Panc1 (cell line): ENCODE results near the gene S100A6. TPM values are rescaled to one million over a fixed set of nuclear protein-coding genes. Genes with fewer than 3 reads are reported as not detected.

Experiments
- ATAC-seq: fragments of 200-7000 bp; cut with Tn5 transposase; 2 replicates; pipeline ENCODE4 v1.9.1; 2020; ENCODE audit warnings: mild to moderate bottlenecking, moderate library complexity
- BruUV-seq: library from RNA; stranded (reverse); fragments of 400-500 nt; replicated peaks from 2 replicates; lab custom pipeline; 2021; lab: Mats Ljungman, UMichigan
- CTCF ChIA-PET: fragments of 300-600 bp; sonication (Branson Sonifier 250); formaldehyde crosslinking; loops from one replicate; lab custom pipeline; 2022; ENCODE audit warnings: antibody characterized with exemption; lab: Charles Lee
- POLR2A ChIA-PET: fragments of 300-600 bp; sonication (Branson Sonifier 250); formaldehyde crosslinking; loops from one replicate; lab custom pipeline; 2022; ENCODE audit warnings: antibody characterized with exemption; lab: Charles Lee
- DNase-seq: peaks from one replicate; pipeline ENCODE4 v3.0.0-alpha.2; 2010; ENCODE audit warnings: low read depth, low spot score
- H3K27ac ChIP-seq: 2 replicates; pipeline ENCODE4 v1.5.1; 2011; ENCODE audit warnings: mild to moderate bottlenecking, low read length, inconsistent platforms
- H3K27me3 ChIP-seq: fragments of 200-500 bp; sonication (Bioruptor generic); 2 replicates; pipeline ENCODE4 v1.6.0; 2014; ENCODE audit warnings: low read length, inconsistent platforms; ENCODE audit not compliant: control insufficient read depth, insufficient read depth
- H3K36me3 ChIP-seq: fragments of 200-500 bp; sonication (Bioruptor generic); 2 replicates; pipeline ENCODE4 v1.5.1; 2014; ENCODE audit warnings: inconsistent platforms, mild to moderate bottlenecking, low read length, moderate library complexity; ENCODE audit not compliant: control insufficient read depth, insufficient read depth
- H3K4me1 ChIP-seq: 2 replicates; pipeline ENCODE4 v1.5.1; 2011; ENCODE audit warnings: inconsistent platforms, mild to moderate bottlenecking, low read length, moderate library complexity; ENCODE audit not compliant: control insufficient read depth, insufficient read depth
- H3K4me3 ChIP-seq, 2 experiments: 2 replicates each; pipeline ENCODE4 v1.5.1; 2011 to 2012; ENCODE audit warnings: low read depth in 2 of 2, low read length in 2 of 2, mild to moderate bottlenecking in 2 of 2, inconsistent platforms in 1 of 2, moderate library complexity in 1 of 2
- H3K9me3 ChIP-seq: fragments of 200-500 bp; sonication (Bioruptor generic); 2 replicates; pipeline ENCODE4 v1.5.1; 2014; ENCODE audit warnings: low read depth, mild to moderate bottlenecking, inconsistent platforms, low read length, moderate library complexity; ENCODE audit not compliant: control insufficient read depth, insufficient read depth
- POLR2AphosphoS5 ChIP-seq: IDR thresholded peaks from 2 replicates; pipeline ENCODE4 v1.6.1; 2012; ENCODE audit warnings: mild to moderate bottlenecking, low read depth, low read length, moderate library complexity
- REST ChIP-seq, 2 experiments: IDR thresholded peaks; 2 replicates each; pipeline ENCODE4 v1.6.1; 2011 to 2012; ENCODE audit warnings: low read depth in 2 of 2, control low read depth in 1 of 2, low read length in 1 of 2, mild to moderate bottlenecking in 1 of 2, moderate library complexity in 1 of 2; ENCODE audit not compliant: insufficient read depth in 1 of 2
- SIN3A ChIP-seq: IDR thresholded peaks from 2 replicates; pipeline ENCODE4 v1.6.1; 2012; ENCODE audit warnings: low read depth, mild to moderate bottlenecking, low read length, moderate library complexity, borderline replicate concordance; ENCODE audit not compliant: insufficient read depth
- TCF7L2 ChIP-seq: IDR thresholded peaks from 2 replicates; pipeline ENCODE4 v1.6.1; 2011; ENCODE audit warnings: mild to moderate bottlenecking, low read depth, low read length, inconsistent platforms
- in situ Hi-C: cut with HindIII; loops from 2 replicates; pipeline ENCODE4 v1.10.0; 2016; ENCODE audit warnings: low sequenced_read_pairs, low pct_unique_long_range_greater_than_20kb
- intact Hi-C: fragments of 100-400 bp; cut with micrococcal nuclease; formaldehyde crosslinking; loops from one replicate; pipeline ENCODE4 v1.10.0; 2022; ENCODE audit not compliant: unreplicated experiment
- total RNA-seq: library from RNA; stranded (reverse); gene quantifications from one replicate; pipeline ENCODE4 v1.2.1, GENCODE V29; 2021; ENCODE audit not compliant: unreplicated experiment
- TF ChIP-seq, protein P1 (sequence below): fragments of 450-650 bp; IDR thresholded peaks from 2 replicates; pipeline ENCODE4 v1.5.1; 2017; ENCODE audit warnings: mild to moderate bottlenecking

S100A6 gene
- total RNA-seq, 1 experiment from 2014 or later = 1,986 TPM

DNA sequence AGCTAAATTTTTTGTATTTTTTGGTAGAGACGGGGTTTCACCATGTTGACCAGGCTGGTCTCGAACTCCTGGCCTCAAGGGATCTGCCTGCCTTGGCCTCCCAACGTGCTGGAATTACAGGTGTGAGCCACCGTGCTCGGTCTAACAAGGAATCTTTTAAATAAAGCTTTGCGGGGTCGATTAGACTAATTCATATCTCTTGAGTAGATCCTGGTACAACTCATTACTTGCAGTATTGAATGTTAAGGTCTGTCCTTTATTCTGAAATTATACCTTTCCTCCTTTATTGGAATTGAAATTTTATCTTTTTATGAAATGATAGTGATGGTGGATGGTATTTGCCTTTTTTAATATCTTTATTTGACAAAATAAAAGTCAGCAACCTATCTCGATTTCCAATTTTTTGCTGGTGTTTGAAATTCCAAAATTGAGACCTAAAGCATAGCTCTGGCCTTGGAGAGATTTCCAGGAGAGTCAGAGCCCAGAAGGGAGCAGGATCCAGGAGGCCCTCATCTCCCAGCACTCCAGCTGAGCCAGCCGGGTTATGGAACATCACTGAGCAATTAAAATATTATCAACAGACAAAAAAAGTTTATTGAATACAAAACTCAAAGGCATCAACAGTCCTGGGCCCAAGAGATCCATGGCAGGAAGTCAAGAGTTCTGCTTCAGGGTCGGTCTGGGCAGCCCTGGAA lies 25.1 kb upstream of the S100A6 start:
- in situ Hi-C loops (no loop called here), intact Hi-C loops (no loop called here)
- Histone ChIP-seq H3K27me3 (no peaks in the 10 kb centered on the region), H3K27ac (no peak overlapping the region), H3K4me1 (peaks cover 24% of the 10 kb centered on the region), H3K9me3 (no peaks in the 10 kb centered on the region), H3K36me3 (no peaks in the 10 kb centered on the region), H3K4me3 (no peak overlapping the region)
- BruUV-seq = no TSS peak
- POLR2A ChIA-PET = interaction anchor here (0.7 kb wide), 1 partner anchor 9 kb away, joined by 6 read pairs; no protein-coding TSS in a partner anchor
- DNase-seq = no peak
- CTCF ChIA-PET = no interaction called here
- TF ChIP-seq, protein P1, sequence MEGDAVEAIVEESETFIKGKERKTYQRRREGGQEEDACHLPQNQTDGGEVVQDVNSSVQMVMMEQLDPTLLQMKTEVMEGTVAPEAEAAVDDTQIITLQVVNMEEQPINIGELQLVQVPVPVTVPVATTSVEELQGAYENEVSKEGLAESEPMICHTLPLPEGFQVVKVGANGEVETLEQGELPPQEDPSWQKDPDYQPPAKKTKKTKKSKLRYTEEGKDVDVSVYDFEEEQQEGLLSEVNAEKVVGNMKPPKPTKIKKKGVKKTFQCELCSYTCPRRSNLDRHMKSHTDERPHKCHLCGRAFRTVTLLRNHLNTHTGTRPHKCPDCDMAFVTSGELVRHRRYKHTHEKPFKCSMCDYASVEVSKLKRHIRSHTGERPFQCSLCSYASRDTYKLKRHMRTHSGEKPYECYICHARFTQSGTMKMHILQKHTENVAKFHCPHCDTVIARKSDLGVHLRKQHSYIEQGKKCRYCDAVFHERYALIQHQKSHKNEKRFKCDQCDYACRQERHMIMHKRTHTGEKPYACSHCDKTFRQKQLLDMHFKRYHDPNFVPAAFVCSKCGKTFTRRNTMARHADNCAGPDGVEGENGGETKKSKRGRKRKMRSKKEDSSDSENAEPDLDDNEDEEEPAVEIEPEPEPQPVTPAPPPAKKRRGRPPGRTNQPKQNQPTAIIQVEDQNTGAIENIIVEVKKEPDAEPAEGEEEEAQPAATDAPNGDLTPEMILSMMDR = no peak
- TF ChIP-seq SIN3A (no peak), REST (IDR thresholded peaks at IDR 0.05; ENCODE audit: insufficient read depth in 1 of 2, low read depth in 2 of 2, low read length in 1 of 2) (no peak), TCF7L2 (no peak), POLR2AphosphoS5 (no peak)
- no peak for ATAC-seq

- DNase-seq (no peak), ATAC-seq (no peak)
- H3K36me3 ChIP-seq = no peaks in the 10 kb centered on the region
- no peaks in the 10 kb centered on the region for H3K9me3 ChIP-seq
- BruUV-seq = no TSS peak
- H3K4me1 ChIP-seq = peaks cover 17% of the 10 kb centered on the region
- intact Hi-C loops = no loop called here
- H3K4me3 ChIP-seq = no peak overlapping the region
- H3K27ac ChIP-seq = no peak overlapping the region
- ChIA-PET POLR2A (no interaction called here), CTCF (no interaction called here)
- no peaks in the 10 kb centered on the region for H3K27me3 ChIP-seq
- no peak for TF ChIP-seq POLR2AphosphoS5
- TF ChIP-seq REST (IDR thresholded peaks at IDR 0.05; ENCODE audit: insufficient read depth in 1 of 2, low read depth in 2 of 2, low read length in 1 of 2) = no peak
- TF ChIP-seq, protein P1 = no peak
- no peak for TF ChIP-seq TCF7L2
- no peak for TF ChIP-seq SIN3A
- in situ Hi-C loops = no loop called here
Observed at GRCh38 chr1:153560241-153560640, 24.4 kb upstream of the S100A6 start.
